Keratinocyte (primary cell): ENCODE measurements around the gene ABCG1. TPM values are rescaled to one million over a fixed set of nuclear protein-coding genes. Genes with fewer than 3 reads are reported as not detected.

Experiments used
- DNase-seq: peaks from one replicate; pipeline ENCODE4 v3.0.0-alpha.2; 2011; ENCODE audit warnings: low read depth, missing footprints, low spot score
- FAIRE-seq: peaks from 2 replicates; lab custom pipeline; 2011; peaks lifted over from hg19 to GRCh38; lab: Jason Lieb, UNC
- H2AFZ ChIP-seq: 2 replicates; pipeline ENCODE4 v1.6.0; 2012; ENCODE audit warnings: low read length, control low read depth, inconsistent platforms; ENCODE audit not compliant: control insufficient read depth
- H3K27ac ChIP-seq: 2 replicates; pipeline ENCODE4 v1.5.1; 2011; ENCODE audit warnings: low read length; ENCODE audit not compliant: control insufficient read depth, insufficient read depth
- H3K27me3 ChIP-seq: 3 replicates; pipeline ENCODE4 v1.6.0; 2011; ENCODE audit warnings: low read length; ENCODE audit not compliant: control insufficient read depth, insufficient read depth; ENCODE audit errors: extremely low read depth
- H3K36me3 ChIP-seq, 2 experiments: 2 replicates in 1 of 2; 3 replicates in 1 of 2; pipeline ENCODE4 v1.5.1; 2011; ENCODE audit warnings: low read length in 2 of 2, mild to moderate bottlenecking in 1 of 2; ENCODE audit not compliant: control insufficient read depth in 2 of 2, insufficient read depth in 2 of 2; ENCODE audit errors: extremely low read depth in 1 of 2
- H3K4me1 ChIP-seq: 3 replicates; pipeline ENCODE4 v1.5.1; 2011; ENCODE audit warnings: low read length; ENCODE audit not compliant: control insufficient read depth, insufficient read depth; ENCODE audit errors: extremely low read depth
- H3K4me2 ChIP-seq: 3 replicates; pipeline ENCODE4 v1.6.0; 2011; ENCODE audit warnings: low read depth, low read length; ENCODE audit not compliant: control insufficient read depth, insufficient read depth; ENCODE audit errors: extremely low read depth
- H3K4me3 ChIP-seq, 3 experiments: fragments of 200-600 bp in 1 of 3; sonication (generic) in 1 of 3; 2 replicates in 2 of 3; 3 replicates in 1 of 3; pipeline ENCODE4 v1.5.1; 2011 to 2016; ENCODE audit warnings: low read length in 3 of 3, mild to moderate bottlenecking in 3 of 3, control low read depth in 2 of 3, inconsistent platforms in 1 of 3, low read depth in 1 of 3, mixed read lengths in 1 of 3, mixed run types in 1 of 3, moderate library complexity in 1 of 3; ENCODE audit not compliant: control insufficient read depth in 2 of 3, insufficient read depth in 2 of 3; ENCODE audit errors: extremely low read depth in 1 of 3
- H3K79me2 ChIP-seq: 2 replicates; pipeline ENCODE4 v1.6.0; 2012; ENCODE audit warnings: low read length; ENCODE audit not compliant: control insufficient read depth, insufficient read depth
- H3K9ac ChIP-seq: 3 replicates; pipeline ENCODE4 v1.6.0; 2011; ENCODE audit warnings: low read length; ENCODE audit not compliant: control insufficient read depth, insufficient read depth; ENCODE audit errors: extremely low read depth
- H3K9me1 ChIP-seq: 3 replicates; pipeline ENCODE4 v1.6.0; 2011; ENCODE audit warnings: low read length; ENCODE audit not compliant: control insufficient read depth, insufficient read depth; ENCODE audit errors: extremely low read depth
- H3K9me3 ChIP-seq: 2 replicates; pipeline ENCODE4 v1.5.1; 2012; ENCODE audit warnings: low read depth, low read length; ENCODE audit not compliant: control insufficient read depth
- H4K20me1 ChIP-seq: 3 replicates; pipeline ENCODE4 v1.6.0; 2011; ENCODE audit warnings: low read length; ENCODE audit not compliant: control insufficient read depth, insufficient read depth; ENCODE audit errors: extremely low read depth
- CTCF ChIP-seq, 3 experiments: IDR thresholded peaks in 1 of 3; conservative IDR thresholded peaks in 1 of 3; optimal IDR thresholded peaks in 1 of 3; 2 replicates in 2 of 3; 3 replicates in 1 of 3; pipeline versions ENCODE3 to v1.5.1; 2011; ENCODE audit warnings: low read length in 3 of 3, mild to moderate bottlenecking in 3 of 3, moderate library complexity in 2 of 3, control low read depth in 1 of 3, inconsistent platforms in 1 of 3; ENCODE audit not compliant: insufficient read depth in 2 of 3; ENCODE audit errors: extremely low read depth in 1 of 3
- EZH2 ChIP-seq: IDR thresholded peaks from one replicate; pipeline ENCODE4 v1.6.1; 2012; ENCODE audit warnings: inconsistent platforms, mild to moderate bottlenecking, low read length, moderate library complexity
- dilution Hi-C: fragments of 300-500 bp; cut with MboI; formaldehyde crosslinking; loops from one replicate; pipeline ENCODE4 v1.7.0; 2020; ENCODE audit warnings: low sequenced_read_pairs; ENCODE audit not compliant: extremely low pct_ligation_motif_present
- polyA plus RNA-seq, 5 experiments: library from polyadenylated mRNA; depleted of rRNA in 3 of 5; stranded (reverse) in 3 of 5; stranded (forward) in 1 of 5; unstranded in 1 of 5; fragments of >200 nt; gene quantifications; 1 replicate in 1 of 5; 2 replicates in 3 of 5; 3 replicates in 1 of 5; pipeline versions ENCODE4 v1.2.1 to v1.2.3, GENCODE V29; 2011 to 2012; ENCODE audit warnings: missing spikeins in 2 of 5, low read depth in 1 of 5, low replicate concordance in 1 of 5

The ABCG1 gene
- polyA plus RNA-seq, 1 donor (not counting 4 experiments of a cell fraction or from before 2014, with no cell fraction given): 3.3 TPM

GRCh38 chr21:42248783-42249597 lies 30.1 kb downstream of the ABCG1 start:
- TF ChIP-seq CTCF (optimal IDR thresholded peaks at IDR 0.05 in 1 of 3, IDR thresholded peaks at IDR 0.05 in 1 of 3, conservative IDR thresholded peaks at IDR 0.05 in 1 of 3; ENCODE audit: extremely low read depth in 1 of 3, insufficient read depth in 2 of 3, low read length in 3 of 3) (no peak), EZH2 (no peak)
- Histone ChIP-seq H3K27ac (no peak overlapping the region), H3K4me2 (no peak overlapping the region), H3K9ac (no peak overlapping the region), H3K27me3 (peaks cover 30% of the 10 kb centered on the region), H3K36me3 (no peaks in the 10 kb centered on the region), H3K79me2 (no peaks in the 10 kb centered on the region), H4K20me1 (no peaks in the 10 kb centered on the region), H3K4me1 (no peaks in the 10 kb centered on the region), H3K9me1 (no peaks in the 10 kb centered on the region), H2AFZ (no peak overlapping the region), H3K9me3 (no peaks in the 10 kb centered on the region), H3K4me3 (no peak overlapping the region)
- FAIRE-seq (no peak), DNase-seq (no peak)
- dilution Hi-C loops: no loop called here

GRCh38 chr21:42250422-42251403 lies 31.8 kb downstream of the ABCG1 start:
- dilution Hi-C loops: no loop called here
- Histone ChIP-seq H2AFZ (no peak overlapping the region), H3K4me3 (no peak overlapping the region), H3K4me2 (no peak overlapping the region), H3K9me1 (no peaks in the 10 kb centered on the region), H3K27me3 (peaks cover 32% of the 10 kb centered on the region), H3K36me3 (no peaks in the 10 kb centered on the region), H3K9me3 (no peaks in the 10 kb centered on the region), H3K27ac (no peak overlapping the region), H4K20me1 (no peaks in the 10 kb centered on the region), H3K79me2 (no peaks in the 10 kb centered on the region), H3K9ac (no peak overlapping the region), H3K4me1 (no peaks in the 10 kb centered on the region)
- TF ChIP-seq EZH2 (no peak), CTCF (optimal IDR thresholded peaks at IDR 0.05 in 1 of 3, IDR thresholded peaks at IDR 0.05 in 1 of 3, conservative IDR thresholded peaks at IDR 0.05 in 1 of 3; ENCODE audit: extremely low read depth in 1 of 3, insufficient read depth in 2 of 3, low read length in 3 of 3) (peak in 1 of 3 experiments; percentile 5)
- FAIRE-seq: no peak
- DNase-seq: no peak
